Testis (tissue), 3 donors: Measurements from ENCODE around the gene PPP6R1. TPM values are rescaled to one million over a fixed set of nuclear protein-coding genes. Genes with fewer than 3 reads are reported as not detected.
A peak's percentile ranks its signal among the peaks of the same experiment; 100 is the strongest.
"Not testable (repeated sequence)": the region's sequence is repeated elsewhere in the genome, so short reads cannot be mapped to it uniquely, and the experiment has no call there.

Experiments used
- DNase-seq: peaks from one replicate; pipeline ENCODE4 v3.0.0-alpha.2; 2019
- H3K27ac ChIP-seq, 2 donors: fragments of 200-600 bp; sonication (generic); one replicate each; pipeline ENCODE4 v1.5.1; 2019
- H3K27me3 ChIP-seq: fragments of 200-600 bp; sonication (generic); one replicate; pipeline ENCODE4 v1.5.1; 2019
- H3K36me3 ChIP-seq: fragments of 200-600 bp; sonication (generic); one replicate; pipeline ENCODE4 v1.5.1; 2017; ENCODE audit warnings: low read depth; ENCODE audit errors: missing control alignments
- H3K4me1 ChIP-seq: fragments of 200-600 bp; sonication (generic); one replicate; pipeline ENCODE4 v1.5.1; 2019
- H3K4me3 ChIP-seq, 2 donors: fragments of 200-600 bp; sonication (generic); one replicate each; pipeline ENCODE4 v1.5.1; 2017 to 2019
- H3K9me3 ChIP-seq: fragments of 200-600 bp; sonication (generic); one replicate; pipeline ENCODE4 v1.5.1; 2017
- CTCF ChIP-seq, 3 experiments: fragments of 450-650 bp in 2 of 3; fragments of 200-600 bp in 1 of 3; sonication (generic) in 1 of 3; IDR thresholded peaks; one replicate each; pipeline ENCODE4 v1.5.1; 2016 to 2019; ENCODE audit warnings: antibody characterized with exemption in 3 of 3, mild to moderate bottlenecking in 2 of 3, moderate library complexity in 1 of 3
- POLR2A ChIP-seq: fragments of 450-650 bp; IDR thresholded peaks from one replicate; pipeline ENCODE4 v1.6.1; 2017; ENCODE audit warnings: antibody characterized with exemption, mild to moderate bottlenecking, moderate library complexity
- WGBS, 2 donors: methylation state at CpG; one replicate each; pipeline ENCODE4 v1.1.5; 2018; 5-methylcytosine and 5-hydroxymethylcytosine counted together
- intact Hi-C: fragments of 100-400 bp; cut with DNase I; formaldehyde crosslinking; loops from one replicate; pipeline ENCODE4 v1.15.1; 2023; ENCODE audit warnings: low total_unique reads
- polyA plus RNA-seq: library from polyadenylated mRNA; stranded (reverse); fragments of 350-450 nt; fragmentation: Illumina TruSeq; extraction: RNeasy Lipid Tissue Mini Kit (QIAGEN cat#74804); gene quantifications from one replicate; pipeline ENCODE4 v1.2.3, GENCODE V29; 2014; ENCODE audit warnings: low read depth, low replicate concordance; ENCODE audit not compliant: insufficient read depth
- total RNA-seq, 2 donors: library from RNA; depleted of rRNA; stranded (reverse); fragments of >200 nt; gene quantifications; one replicate each; pipeline ENCODE4 v1.2.3, GENCODE V29; 2016

PPP6R1 gene
- total and polyA plus RNA-seq, 3 donors from 2014 or later = 178 to 217 (median 179) TPM

GRCh38 chr19:55206664-55207500 is 51.9 kb downstream of the PPP6R1 start:
- DNase-seq = peak; percentile 85
- Histone ChIP-seq H3K4me1 (peaks cover 5% of the 10 kb centered on the region), H3K9me3 (no peaks in the 10 kb centered on the region), H3K27ac (no peak overlapping the region), H3K27me3 (no peaks in the 10 kb centered on the region), H3K36me3 (no peaks in the 10 kb centered on the region), H3K4me3 (no peak overlapping the region)
- 23 to 48% methylated on average over 15 to 29 of the region's 29 CpGs for WGBS, 2 donors
- intact Hi-C loops = no loop called here
- TF ChIP-seq CTCF (IDR thresholded peaks at IDR 0.05) = no peak
- no peak for TF ChIP-seq POLR2A

- H3K4me1 ChIP-seq, H3K4me3 ChIP-seq, DNase-seq, intact Hi-C loops, H3K27ac ChIP-seq, H3K36me3 ChIP-seq, H3K27me3 ChIP-seq, H3K9me3 ChIP-seq: not testable (repeated sequence)
- 72 to 78% methylated on average over 10 of the region's 10 CpGs for WGBS, 2 donors
These were observed 56.6 kb downstream of the PPP6R1 start for GRCh38 chr19:55202199-55202598.

- no peaks in the 10 kb centered on the region for H3K9me3 ChIP-seq
- no peaks in the 10 kb centered on the region for H3K36me3 ChIP-seq
- H3K27me3 ChIP-seq = no peaks in the 10 kb centered on the region
- WGBS, 2 donors = 74 to 79% methylated on average over 5 of the region's 5 CpGs
- H3K4me1 ChIP-seq = no peaks in the 10 kb centered on the region
- intact Hi-C loops = no loop called here
- H3K4me3 ChIP-seq = no peak overlapping the region
- no peak overlapping the region for H3K27ac ChIP-seq
- DNase-seq = no peak
- TF ChIP-seq POLR2A (no peak), CTCF (IDR thresholded peaks at IDR 0.05) (no peak)
These were observed 59.1 kb downstream of the PPP6R1 start for GRCh38 chr19:55199620-55200204.

- intact Hi-C loops = no loop called here
- no peak for DNase-seq
- no peaks in the 10 kb centered on the region for H3K36me3 ChIP-seq
- no peak overlapping the region for H3K27ac ChIP-seq
- no peak for TF ChIP-seq CTCF (IDR thresholded peaks at IDR 0.05)
- TF ChIP-seq POLR2A = no peak
- H3K4me3 ChIP-seq = no peak overlapping the region
- WGBS, 2 donors = 64 to 92% methylated on average over 2 to 5 of the region's 5 CpGs
- H3K4me1 ChIP-seq = no peaks in the 10 kb centered on the region
- H3K27me3 ChIP-seq = no peaks in the 10 kb centered on the region
- H3K9me3 ChIP-seq = no peaks in the 10 kb centered on the region
These were observed 60.2 kb downstream of the PPP6R1 start for GRCh38 chr19:55198651-55199050.

- Histone ChIP-seq H3K9me3 (no peaks in the 10 kb centered on the region), H3K4me3 (no peak overlapping the region), H3K27ac (no peak overlapping the region), H3K36me3 (no peaks in the 10 kb centered on the region), H3K27me3 (no peaks in the 10 kb centered on the region), H3K4me1 (no peaks in the 10 kb centered on the region)
- no peak for DNase-seq
- no peak for TF ChIP-seq CTCF (IDR thresholded peaks at IDR 0.05)
- no peak for TF ChIP-seq POLR2A
- intact Hi-C loops = no loop called here
- 75 to 77% methylated on average over 4 of the region's 4 CpGs for WGBS, 2 donors
These were observed 61.3 kb downstream of the PPP6R1 start for GRCh38 chr19:55197528-55197927.
